ENCODE results near the gene IL16. TPM values are rescaled to one million over a fixed set of nuclear protein-coding genes. Genes with fewer than 3 reads are reported as not detected.
A peak's percentile ranks its signal among the peaks of the same experiment; 100 is the strongest.

The IL16 gene
- total RNA-seq, 1 donor from 2014 or later, result 16.5 TPM

DNA sequence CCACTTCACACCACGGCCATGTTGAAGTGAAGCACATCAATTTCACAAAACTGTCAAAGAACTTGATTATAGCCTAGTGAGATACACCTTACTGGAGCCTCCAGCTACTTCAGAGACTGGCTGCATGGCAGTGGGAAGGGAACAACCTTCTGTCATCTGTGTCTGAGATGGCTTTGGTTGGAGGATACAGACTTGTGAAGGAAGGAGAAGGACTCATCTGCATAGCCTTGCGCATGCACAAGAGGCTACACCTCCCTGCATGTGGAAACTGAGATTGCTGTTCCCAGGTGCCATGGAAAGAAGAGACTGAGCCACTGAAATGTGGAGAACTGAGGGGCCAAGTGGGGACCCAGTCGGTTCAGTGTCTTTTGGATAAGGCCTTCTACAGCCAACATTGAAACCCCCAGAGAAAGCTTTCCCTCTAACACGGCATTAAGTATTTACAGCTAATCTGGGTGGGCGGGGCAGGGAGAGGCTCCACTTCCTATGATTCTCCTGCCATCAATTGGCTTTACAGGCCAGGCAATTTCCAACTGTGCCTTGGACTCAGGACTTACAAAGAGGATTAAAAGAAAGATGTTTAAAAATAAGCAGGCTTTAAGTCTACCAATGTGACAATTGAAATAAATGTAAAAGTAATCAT, 58.8 kb downstream of the IL16 start:
- no peak for DNase-seq (ENCODE audit: low spot score)

DNA sequence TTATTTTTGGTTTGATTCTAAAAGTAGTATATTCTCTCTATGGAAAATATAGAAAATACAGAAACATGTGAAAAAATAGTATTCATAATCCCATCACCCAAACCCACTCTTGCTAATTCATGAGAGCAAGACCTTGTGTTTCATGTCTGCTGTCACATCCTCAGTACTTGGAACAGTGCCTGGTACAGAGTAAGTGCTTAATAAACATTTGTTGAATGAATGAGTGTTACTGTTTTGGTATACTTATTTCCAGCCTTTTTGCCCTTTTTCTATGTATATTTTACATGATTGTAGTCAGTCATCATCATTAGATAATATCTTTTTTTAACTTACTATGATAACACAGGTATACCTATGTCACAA, 59.3 kb downstream of the IL16 start:
- DNase-seq (ENCODE audit: low spot score), result no peak

DNA sequence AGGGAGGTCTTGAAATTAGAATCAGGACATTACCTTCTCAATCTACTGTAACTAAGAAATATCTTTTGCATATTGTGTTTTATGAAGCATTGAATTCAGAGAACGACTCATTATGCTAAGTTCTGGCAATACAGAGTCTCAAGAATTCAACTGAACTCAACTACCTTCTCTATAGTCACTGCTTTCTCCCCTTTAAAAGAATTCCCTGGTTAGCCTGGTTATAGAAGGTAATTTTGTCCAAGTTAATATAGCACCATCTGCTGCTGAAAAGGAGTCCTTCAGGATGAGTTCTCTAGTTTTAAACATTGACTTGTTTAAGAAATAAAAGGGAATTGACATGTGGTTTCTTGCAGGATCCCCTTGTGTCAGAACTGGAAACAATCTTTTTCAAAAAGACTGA, 60.2 kb downstream of the IL16 start:
- no peak for DNase-seq (ENCODE audit: low spot score)

DNA sequence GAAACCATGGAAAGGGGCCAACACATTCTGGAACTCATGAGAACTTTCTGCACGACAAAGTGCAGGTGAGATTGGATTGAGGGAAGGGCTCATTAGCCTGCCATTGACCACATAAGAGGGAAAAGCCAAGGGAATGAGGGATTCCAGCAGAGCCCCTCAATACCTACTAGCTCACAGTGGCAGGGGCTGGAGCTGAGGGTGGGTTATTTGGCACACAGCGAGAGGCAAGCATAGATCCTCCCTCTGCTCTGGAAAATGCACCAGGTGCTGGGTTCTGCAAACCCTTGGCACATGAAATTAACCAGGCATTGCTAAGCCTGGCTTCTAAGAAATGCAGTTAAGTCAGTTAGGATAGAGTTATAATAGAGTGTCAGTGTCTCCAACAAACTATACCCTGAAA, 60.8 kb downstream of the IL16 start:
- no peak for DNase-seq (ENCODE audit: low spot score)

DNA sequence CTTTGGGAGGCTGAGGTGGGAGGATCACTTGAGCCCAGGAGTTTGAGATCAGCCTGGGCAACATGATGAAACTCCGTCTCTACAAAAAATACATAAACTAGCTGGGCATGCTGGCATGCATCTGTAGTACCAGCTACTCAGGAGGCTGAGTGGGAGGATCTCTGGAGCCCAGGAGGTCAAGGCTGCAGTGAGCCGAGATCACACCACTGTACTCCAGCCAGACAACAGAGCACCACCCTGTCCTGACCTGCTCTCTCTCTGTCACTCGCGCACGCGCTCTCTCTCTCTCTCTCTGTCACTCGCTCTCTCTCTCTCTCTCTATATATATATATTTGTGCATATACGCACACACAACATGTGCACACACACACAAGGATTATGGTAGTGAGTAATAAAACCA, 61.8 kb downstream of the IL16 start:
- DNase-seq (ENCODE audit: low spot score), result no peak

DNA sequence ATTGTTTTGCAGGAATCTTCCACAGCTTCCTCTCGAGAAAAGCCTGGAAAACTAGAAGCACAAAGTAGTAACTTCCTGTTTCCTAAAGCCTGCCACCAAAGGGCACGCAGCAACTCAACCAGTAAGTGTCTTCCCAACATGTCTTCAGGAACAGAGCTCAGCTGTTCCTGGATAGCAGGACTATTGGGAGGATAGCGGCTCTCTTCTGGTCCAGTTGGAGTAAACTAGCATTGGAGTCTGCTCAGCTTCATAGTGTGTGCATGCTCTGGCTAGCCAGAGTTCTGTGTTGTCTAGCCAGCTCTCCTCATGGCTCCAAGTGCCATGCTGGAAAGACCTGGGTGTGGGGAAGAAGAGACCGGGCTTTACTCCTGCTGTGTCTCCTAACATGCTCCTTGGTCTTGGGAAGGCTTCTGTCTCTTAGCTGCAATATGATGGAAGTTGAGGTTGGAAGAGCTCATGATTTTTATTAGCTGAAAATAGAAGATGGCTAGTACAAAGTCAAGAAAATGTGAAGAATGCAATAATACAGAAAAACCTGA, 63.1 kb downstream of the IL16 start:
- no peak for DNase-seq (ENCODE audit: low spot score)

DNA sequence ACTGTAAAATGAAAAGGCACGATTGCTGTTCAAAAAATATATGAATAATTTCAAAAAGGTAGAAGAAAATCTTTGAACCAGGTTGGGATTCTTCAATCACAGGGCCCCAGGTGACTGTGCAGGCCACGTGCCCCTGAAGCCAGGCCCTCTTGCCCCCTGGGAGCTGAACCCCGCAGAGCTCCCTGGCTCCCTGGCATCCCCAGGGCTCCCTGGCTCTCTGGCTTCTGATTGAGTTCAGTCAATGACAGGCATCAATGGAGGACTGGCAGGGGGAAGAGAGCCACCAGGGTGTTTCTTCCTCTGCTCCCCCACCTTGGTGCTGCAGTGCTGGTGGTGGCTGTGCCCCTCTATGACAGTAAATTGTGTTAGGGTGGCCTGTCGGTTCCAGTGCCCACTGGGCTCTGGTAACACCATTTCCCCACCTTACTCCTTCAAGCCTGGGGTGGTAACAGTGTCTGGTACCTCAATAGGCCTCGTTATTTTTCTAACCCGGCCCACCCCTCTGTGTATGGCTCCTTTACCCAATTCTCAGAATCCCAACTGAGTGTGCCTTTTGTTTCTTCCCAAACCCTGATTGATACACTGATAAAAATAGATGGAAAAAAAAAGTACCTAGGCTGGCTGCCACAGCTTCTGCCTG, 64.6 kb downstream of the IL16 start:
- no peak for DNase-seq (ENCODE audit: low spot score)

DNA sequence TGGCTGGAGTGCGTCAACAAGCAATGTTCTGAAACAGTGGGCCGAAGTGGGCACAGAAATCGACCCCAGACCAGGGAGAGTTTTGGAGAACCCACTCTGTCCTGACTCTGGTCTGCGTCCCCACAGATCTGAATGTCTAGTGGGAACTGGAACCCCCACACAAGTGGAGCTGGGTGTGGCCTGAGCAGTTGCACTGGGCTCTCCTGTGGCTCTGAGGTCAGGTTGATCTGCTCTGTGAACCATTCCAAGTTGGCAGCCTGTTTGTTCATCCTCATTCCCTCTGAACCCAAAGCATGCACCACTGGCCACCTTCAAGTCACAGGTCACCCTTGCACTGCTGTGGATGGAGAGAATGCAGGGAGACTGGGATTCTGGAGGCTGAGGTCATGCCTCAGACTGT, 66.8 kb downstream of the IL16 start:
- DNase-seq (ENCODE audit: low spot score), result no peak

DNA sequence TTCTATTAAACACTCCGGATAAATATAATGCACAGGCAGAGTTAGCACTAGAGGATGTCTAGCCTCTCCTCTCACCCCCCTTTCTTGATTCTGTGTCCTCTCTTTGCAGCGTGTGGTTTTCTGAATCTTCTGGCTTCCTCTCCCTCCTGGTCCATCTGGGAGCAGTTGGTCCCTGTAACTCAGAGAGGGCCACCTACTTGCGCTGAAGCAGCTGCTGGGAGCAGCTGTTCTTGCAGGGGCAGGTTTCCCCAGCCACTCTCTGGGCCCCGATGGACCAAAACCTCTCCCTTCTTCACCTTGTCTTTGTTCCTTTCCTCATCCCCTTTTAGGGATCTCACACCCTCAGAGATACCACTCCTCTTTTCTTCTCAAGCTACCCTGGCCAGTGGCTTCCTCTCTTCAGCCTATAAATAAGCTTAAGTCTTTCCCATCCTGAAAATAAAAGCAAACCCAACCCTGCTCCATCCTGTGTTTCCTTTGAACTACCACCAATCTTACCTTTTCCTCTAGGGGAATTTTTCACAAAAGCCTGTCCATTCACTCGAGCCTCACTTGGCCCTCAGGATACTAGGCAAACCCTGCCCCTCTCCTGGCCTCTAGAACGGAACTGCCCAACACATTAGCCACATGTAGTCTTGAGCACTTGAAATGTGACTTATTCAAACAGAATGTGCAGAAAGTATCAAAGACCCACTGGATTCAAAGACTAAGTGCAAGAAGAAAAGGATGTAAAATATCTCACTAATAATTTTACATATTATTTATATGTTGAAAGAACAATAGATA, 67.6 kb downstream of the IL16 start:
- DNase-seq (ENCODE audit: low spot score), result no peak

DNA sequence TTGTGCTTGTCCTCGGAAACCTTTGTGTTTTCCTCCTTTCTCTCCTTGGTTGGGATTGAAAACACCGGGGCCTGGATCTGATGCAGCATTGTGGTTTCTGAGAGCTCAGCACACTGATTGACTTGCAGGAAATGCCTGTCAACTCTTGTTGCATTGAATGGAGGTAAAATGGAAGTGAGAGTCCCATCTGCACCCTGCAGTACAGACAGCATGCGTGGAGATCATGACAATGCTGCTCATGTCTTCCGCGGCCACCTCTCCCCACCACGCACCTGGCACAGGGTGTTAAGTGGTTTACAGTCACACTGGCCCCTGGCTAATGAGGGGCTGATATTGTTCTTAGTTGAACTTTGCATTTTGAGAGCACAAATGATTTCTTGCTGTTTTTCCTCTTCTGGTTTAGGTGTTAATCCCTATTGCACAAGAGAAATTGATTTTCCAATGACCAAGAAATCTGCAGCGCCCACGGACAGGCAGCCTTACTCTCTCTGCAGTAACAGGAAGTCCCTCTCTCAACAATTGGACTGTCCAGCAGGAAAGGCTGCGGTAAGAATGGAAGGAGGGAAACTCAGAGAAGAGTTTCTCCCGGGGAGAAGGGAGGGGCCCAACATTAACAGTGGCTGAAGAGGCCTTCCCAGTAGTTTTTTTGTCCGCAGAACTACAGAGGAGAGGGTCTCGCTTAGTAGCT, 68.7 kb downstream of the IL16 start:
- DNase-seq (ENCODE audit: low spot score), result no peak

DNA sequence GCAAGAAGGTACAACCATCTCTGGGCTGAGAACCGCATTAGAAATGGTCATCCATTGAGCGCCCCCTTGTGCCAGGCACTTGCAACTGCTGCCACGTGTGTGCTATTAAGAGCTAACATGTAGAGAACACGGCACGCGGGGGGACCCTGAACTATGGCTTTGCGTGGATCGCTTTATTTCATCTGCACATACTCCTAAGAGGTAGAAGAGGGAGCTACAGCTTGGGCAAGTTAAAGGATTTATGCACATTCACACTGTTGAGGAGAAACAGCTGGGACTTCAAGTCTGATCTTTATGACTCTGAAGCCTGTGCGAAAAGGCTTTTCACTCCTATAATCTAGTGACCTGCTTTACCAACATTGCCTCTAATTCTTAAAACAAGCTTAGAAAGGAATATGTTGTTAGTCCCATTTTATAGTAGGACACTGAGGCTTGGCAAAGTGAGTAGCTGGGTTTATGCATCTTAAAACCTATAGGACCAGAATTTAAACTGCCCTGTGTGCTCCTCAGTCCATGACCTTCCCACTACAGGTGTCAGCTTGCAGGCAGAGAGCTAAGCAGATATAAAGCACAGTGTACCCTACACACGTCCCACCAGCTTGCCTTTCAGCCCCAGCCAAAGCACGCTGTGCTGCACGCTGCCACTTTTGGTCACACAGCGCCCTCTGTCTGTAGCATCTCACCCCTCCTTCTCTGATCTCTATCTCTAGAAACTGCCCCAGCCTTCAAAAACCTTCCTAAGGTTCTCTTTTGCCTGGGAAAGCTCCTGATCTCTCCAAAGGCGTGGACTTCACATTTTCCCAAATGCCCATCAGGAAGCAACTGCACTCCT, 69.5 kb downstream of the IL16 start:
- peak; percentile 86 for DNase-seq (ENCODE audit: low spot score)

DNA sequence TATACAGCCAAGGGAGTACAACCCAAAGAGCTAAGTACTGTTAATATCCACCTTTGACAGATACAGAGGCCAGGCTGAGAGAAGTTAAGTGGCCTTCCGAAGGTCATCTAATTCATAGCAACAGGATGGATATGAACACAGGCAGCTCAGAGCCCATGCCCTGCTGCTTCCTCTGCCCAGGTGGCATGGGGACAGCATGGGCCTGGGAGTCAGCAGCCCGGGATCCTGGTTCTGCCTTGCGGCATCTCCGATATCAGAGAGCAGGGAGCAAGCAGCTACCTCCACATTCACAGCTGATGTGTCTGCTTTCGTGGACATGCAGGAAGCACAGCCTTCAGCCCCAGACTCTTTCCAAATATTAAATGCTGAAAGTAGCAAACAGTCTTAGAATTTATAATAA, 71.7 kb downstream of the IL16 start:
- DNase-seq (ENCODE audit: low spot score), result no peak

DNA sequence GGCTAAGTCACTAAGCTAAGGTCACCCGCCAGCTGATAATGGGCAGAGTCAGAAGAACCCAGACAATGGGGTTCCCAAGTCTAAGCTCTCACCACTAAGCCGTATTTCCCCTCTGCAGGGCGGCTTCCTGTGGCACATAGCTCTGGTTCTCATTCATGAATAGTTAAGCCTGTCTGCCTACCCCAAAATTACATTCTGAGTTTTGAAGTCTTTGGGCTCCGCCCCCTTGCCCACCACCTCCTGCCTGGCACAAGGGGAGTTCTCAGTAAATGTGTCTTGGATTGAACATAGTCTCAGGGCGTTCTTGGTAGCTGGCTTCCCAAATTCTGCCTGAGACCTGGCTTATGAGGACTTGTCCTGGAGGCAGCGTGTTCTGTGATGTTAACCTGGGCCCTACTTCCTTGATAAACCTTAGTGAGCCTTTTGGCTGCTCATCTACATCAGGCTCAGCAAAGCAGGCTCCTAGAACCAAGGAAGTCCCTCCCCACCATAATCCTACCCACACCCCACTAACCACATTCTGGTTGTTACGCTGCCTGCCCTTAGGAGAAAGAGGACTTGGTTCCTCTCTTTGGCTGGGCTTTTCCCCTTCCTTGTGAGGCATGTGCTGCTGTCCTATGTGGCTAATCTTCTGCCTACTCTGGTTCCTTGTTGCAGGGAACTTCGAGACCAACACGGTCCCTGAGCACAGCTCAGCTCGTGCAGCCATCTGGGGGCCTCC, 72.4 kb downstream of the IL16 start:
- no peak for DNase-seq (ENCODE audit: low spot score)

DNA sequence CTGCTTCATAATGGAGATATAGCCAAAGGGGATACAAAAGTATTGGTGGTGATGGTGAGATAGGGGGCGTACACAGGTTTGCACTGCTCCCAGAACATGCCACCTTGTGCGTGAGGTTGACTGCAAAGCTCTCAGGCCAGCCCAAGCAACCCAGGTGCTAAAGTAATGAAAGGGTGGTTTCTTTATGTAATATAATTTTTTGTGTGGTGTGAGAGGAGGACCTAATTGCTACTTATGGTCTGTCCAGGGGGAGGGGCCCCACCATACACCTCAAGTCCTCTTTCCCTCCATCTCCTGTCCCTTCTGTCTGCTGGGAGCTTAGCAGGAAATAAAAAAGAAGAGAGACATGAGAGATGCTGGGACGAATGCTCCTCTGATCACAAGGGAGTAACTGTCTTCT, 73.5 kb downstream of the IL16 start:
- no peak for DNase-seq (ENCODE audit: low spot score)

DNA sequence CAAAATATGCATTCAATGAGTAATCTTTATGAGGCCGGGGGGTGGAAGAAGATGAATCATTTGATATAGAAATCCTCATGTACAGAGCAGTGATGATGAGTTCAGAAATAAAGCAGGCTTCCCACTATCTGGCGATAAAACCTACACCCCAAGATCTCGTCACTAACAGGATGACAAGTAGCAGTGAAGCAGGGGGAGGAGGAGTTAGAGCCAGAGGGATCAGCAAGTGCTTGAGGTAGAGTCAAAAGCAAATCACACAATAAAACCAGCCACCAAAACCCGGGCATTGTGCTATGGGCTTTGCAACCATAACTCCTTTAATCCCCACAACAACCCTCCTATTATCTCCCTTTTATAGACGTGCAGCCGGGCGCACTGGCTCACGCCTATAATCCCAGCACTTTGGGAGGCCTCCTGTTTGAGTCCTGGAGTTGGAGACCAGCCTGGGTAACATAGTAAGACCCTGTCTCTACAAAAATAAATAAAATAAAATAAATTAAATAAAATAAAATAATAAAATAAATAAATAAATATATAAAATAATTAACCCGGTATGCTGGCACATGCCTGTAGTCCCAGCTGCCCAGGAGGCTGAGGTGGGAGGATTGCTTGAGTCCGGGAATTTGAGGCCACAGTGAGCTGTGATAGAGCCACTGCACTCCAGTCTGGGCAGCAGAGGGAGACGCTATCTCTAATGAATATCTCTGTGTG, 74.3 kb downstream of the IL16 start:
- no peak for DNase-seq (ENCODE audit: low spot score)

DNA sequence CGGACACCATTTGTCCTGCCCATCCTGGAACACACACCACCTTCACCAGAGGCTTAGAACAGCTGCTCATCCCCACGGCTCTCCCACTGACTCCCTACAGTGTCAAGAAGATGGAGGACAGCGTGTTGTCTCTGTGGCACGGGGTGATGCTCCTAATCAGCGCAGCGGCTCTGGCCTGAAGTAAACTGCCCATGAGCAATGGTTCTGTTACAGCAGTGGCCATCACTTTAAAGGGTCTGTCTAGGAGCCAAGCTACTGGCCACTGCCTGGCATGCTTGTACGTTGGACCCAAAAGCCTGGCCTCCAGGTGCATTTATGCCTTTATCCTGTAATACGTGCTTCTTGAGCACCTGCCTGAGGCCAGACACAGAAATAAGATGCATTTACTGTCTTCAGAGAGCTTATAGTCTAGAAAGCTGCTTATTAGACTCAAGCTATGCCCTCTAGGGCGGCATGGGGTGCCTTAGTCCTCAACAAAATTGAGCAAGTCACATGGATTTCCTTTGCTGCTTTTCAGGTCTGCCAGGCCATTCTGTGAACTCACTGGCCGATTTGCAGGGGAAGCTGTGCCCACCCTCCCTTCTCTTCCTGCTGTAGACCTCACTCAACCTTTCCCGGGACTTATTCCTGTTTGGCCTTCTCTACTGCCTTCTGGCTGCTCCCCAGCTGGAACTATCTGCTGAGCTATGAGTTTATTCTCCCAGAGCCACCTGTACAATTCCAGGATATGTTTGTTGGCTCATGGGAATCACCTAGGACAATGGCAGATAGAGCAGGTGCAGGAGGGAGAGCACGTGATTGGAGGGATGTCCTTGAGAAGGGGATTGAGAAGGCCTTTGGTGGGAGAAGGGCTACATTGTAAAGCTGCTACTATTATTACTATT, 75.3 kb downstream of the IL16 start:
- DNase-seq (ENCODE audit: low spot score), result no peak

DNA sequence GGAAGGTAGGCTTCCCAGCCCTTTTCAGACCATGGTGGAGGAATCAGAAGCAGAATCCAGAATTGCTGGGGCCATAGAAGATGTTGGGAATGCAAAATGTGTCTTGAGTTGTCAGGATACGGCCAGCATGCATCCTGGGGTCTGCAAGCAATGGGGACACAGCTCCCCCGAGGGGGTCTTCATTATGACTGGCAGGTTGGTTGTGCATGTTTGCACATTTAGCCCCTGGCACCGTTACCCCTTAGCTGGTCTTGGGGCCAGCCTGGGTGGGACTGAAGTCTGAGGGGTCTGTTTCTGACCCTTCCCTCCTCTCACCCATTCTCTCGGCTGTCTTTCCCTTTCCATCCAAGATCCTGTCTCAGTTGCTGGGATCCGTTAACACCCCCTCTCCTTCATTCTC, 76.5 kb downstream of the IL16 start:
- no peak for DNase-seq (ENCODE audit: low spot score)

DNA sequence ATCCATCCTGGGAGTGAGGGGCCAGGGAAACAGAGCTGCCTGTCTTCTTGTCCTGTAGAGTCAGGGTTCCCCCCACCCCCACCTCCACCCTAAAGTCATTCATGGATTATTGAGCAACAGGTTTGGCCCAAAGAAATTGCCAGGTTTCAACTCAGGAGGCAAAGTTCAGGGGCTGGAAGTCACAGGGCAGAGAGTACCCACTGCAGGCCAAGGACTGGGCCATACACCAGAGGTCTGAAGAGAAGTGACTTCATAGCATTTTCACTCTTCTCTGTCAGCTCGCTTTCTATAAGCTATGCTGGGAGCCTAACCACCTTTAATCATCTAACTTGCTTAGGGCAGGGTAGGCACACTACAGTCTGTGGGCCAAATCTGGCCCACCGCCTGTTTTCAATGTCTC, 77.2 kb downstream of the IL16 start:
- no peak for DNase-seq (ENCODE audit: low spot score)

DNA sequence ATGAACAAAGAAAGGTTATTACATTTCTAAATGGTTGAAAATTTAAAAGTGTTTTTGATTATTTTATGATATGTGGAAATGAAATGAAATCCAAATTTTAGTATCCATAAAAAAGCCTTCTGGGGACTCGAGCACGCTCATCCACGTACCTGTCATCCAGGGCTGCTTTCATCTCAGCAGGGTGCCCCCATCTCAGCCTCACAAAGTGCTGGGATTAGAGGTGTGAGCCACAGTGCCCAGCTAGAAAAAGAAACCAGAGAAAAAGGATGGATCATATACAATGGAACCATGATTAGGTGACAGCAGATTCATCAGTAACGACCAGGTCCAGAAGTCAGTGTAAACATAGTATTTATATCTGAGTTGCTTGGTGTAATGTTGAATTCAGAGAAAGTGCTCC, 77.6 kb downstream of the IL16 start:
- no peak for DNase-seq (ENCODE audit: low spot score)
